HG02642 (cell line): Measurements from ENCODE around the gene UBR4.
"Not testable (repeated sequence)": the region's sequence is repeated elsewhere in the genome, so short reads cannot be mapped to it uniquely, and the experiment has no call there.

Source experiments
- ATAC-seq: cut with Tn5 transposase; IDR thresholded peaks from one replicate; pipeline ENCODE4 v1.9.1; 2021; ENCODE audit warnings: mild to moderate bottlenecking; ENCODE audit not compliant: unreplicated experiment, poor library complexity

The UBR4 gene

DNA sequence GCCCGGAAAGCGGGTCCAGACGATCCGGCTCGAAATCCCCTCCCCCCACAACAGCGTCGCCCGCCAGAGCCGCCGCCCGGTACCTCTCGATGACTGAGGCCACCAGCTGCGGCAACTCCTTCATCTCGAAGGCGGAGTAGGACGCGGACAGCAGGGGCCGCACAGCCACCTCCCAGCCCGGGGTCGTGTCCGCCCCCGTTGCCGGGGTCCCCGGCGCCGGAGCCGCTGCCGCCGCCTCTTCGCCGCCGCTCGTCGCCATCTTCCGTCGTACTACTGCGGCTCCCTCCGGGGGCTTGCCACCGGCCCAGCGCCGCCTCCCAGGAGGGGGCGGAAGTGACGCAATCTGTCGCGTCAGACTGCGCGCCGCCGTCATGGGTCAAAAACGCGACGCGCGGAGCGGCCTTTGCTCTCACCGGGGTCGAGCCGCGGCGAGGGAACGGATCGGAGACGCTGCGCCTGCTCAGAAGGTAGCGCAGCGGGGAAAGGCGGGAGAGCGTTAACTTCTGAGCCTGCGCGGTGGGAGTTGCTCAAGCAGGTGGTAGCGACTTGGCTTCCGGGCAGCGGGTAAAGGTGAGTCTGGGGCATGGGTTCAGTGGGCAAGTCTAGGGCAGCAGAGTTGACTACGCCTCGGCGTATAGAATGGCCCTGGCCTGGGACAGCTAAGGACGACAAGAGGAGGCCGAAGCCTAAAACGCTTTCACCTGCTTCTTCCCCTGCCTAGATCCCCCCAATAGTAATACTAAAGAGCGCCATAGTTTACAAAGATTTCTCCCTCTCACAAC, at the start of gene UBR4:
Gene UBR4, minus strand, starts transcription at position 277 of the 782 bp plus-strand sequence. Its CDS starts 18 bp downstream, at position 259.
- ATAC-seq = peak; percentile 90

GRCh38 chr1:19258353-19258752, 48.3 kb upstream of the UBR4 start:
- no peak for ATAC-seq

DNA sequence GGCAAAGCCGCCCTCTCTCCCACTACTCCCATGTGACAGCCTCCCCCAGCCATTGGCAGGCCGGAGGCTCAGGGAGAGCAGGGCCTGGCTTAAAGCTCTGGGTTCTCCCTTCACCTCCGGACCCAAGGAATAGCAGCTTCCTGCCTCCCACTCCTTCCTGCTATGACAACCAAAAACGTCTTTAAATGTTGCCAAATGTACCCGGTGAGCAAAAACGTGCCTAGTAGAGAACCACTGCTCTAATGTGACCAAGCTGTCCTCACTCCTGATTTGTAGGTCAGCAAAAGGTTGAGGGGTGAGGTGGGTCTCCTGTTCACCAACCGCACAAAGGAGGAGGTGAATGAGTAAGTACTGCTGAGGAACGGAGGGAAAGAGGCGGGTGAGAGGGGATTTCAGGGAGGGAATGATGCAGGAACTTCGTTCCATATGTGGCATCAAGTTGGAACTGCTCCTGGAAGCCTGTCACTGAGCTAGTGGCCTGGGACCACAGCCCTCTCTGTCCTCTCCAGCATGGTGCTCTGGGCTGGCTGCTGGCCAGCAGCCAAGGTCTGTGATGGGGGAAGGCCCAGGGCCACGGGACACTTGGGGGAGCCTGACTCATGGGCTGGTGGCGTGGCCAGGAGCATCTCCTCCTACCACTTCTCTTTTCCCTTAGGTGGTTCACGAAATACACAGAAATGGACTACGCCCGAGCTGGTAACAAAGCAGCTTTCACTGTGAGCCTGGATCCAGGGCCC, 47.3 kb upstream of the UBR4 start:
- no peak for ATAC-seq

- ATAC-seq = not testable (repeated sequence)
Measured at GRCh38 chr1:19256301-19256700, 46.2 kb upstream of the UBR4 start.

GRCh38 chr1:19255288-19255687, 45.2 kb upstream of the UBR4 start:
- no peak for ATAC-seq

DNA sequence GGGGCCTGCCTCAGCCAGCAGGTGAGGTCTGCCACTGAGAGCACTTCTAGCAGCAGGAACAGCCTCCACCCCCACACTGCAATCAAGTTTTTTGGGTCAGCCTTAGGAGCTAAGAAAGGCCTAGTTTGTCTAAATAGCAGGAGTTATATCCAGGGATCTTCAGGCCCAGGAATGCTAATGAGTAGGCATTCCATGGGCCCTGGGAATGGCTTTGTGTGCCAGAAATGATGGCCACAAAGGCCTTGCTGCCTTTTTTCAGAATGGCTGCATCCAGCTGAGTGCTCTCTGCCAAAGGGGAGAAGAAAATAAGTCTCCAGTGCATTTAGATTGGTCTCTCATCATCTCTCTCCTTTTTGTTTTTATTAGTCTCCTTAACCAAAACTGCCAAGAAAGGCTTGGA, 44.4 kb upstream of the UBR4 start:
- ATAC-seq = no peak

DNA sequence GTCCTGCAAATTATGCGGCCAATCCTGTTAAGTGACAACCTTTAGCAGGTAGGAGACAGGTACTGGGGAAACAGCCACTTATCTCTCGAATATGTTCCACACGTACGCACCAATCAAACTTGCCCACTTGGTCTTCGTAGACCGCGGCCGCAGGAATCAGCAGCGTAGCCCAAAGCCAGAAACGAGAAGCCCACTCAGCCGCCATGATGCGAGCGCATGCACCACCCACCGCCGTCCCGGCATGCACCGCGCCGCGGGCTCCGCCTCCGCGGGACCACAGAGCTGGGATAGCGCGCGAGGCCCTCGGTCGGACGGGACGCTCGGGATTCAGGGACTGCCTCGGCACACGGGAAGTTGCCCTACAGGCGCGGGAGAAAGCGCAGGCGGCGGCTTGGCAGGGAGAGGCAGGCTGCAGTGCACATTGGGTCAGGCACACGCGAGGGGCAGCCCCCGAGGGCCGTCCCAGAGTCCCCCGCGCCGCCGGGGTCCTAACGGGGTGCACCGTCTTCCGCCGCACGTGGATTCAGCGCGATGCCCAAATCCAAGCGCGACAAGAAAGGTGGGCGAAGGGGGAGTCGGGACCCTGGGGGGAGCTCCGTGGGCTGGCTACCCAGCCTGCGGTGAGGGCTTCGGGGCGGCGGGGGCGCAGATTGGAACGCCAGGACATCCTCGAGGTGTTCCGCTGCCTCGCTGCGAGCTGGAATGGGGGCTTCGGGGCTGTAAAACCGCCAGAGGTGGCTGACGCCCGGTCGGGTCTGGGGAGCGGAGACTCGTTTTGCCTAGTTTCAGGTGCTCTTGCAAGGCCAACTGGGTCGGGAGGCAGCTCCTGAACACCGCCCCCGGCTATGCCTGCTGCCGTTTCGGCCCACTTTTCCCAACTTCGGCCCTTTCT, 41.5 kb upstream of the UBR4 start, which contains the start of the genes EMC1 and MRTO4:
Gene EMC1, minus strand, starts transcription at position 220 of the 892 bp plus-strand sequence. Its CDS starts 15 bp downstream, at position 205.
Gene MRTO4, plus strand, starts transcription at position 501 of the 892 bp plus-strand sequence. Its CDS starts 31 bp downstream, at position 532.
- ATAC-seq = peak; percentile 90

- no peak for ATAC-seq
Measured at GRCh38 chr1:19250629-19251304, 40.7 kb upstream of the UBR4 start.

GRCh38 chr1:19240673-19241538, 30.8 kb upstream of the UBR4 start:
- no peak for ATAC-seq

GRCh38 chr1:19239876-19240275, 29.8 kb upstream of the UBR4 start:
- no peak for ATAC-seq

- ATAC-seq = no peak
Measured at GRCh38 chr1:19234224-19234623, 24.2 kb upstream of the UBR4 start.

DNA sequence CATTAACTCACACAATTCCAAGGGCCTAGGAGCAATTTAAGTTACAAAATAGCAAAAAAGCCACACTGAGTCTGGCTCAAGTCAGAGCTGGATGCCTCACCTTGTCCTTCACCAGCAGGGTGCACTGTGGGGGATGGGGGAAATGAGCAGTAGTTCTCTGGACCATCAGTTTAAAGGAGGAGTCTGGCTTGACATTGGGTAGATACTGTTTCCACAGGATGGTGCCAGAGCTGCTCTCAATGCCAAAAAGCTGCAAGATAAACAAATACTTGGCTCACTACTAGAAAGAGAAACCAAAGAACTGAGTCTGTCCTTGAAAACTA, 22.4 kb upstream of the UBR4 start:
- no peak for ATAC-seq

DNA sequence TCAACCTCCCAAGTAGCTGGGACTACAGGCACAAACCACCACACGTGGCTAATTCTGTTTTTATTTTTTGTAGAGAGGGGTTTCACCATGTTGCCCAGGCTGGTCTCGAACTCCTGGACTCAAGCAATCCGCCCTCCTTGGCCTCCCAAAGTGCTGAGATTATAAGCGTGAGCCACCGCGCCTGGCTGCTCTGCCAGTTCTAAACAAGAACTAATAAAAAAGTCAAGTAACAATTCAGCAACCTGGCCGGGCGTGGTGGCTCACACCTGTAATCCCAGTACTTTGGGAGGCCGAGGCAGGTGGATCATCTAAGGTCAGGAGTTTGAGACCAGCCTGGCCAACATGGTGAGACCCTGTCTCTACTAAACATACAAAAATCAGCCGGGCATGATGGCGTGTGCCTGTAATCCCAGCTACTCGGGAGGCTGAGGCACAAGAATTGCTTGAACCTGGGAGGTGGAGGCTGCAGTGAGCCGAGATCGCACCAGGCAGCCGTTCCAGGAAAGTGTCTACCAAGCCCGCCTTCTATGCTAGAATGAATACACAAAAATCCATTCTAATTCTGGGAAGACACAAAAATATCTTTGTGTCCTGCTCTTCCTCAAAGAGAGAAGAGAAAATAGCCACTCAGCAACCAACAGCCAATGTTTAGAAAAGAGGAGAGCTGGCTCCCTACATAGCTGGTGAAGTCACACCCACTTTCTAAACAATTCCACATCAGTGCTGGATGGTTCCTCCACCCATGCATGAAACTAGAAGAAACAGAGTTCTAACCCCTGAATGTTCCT, 21.9 kb upstream of the UBR4 start:
- ATAC-seq = not testable (repeated sequence)

DNA sequence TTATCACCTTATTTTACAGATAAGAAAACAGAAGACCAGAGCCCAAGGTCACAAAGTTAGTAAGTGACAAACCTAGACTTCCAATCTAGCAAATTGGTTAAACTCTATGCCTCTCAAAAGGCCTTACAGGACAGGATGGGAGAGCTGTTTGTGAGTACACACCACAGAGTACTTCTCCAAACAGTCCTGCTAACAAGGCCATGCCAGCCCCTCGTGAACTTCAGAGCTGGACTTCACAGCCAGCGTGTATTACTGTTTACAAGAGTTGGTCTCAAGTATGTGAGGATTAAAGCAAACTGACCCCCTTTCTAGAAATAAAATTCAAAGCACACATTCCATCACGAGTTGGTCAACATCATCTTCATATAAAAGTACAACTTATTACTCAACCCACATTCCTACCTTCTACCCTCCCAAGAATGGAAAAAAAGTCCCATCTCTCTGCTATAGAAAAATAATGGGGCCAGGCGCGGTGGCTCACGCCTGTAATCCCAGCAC, 19.8 kb upstream of the UBR4 start:
- no peak for ATAC-seq

- no peak for ATAC-seq
Measured at GRCh38 chr1:19229229-19229628, 19.2 kb upstream of the UBR4 start.

DNA sequence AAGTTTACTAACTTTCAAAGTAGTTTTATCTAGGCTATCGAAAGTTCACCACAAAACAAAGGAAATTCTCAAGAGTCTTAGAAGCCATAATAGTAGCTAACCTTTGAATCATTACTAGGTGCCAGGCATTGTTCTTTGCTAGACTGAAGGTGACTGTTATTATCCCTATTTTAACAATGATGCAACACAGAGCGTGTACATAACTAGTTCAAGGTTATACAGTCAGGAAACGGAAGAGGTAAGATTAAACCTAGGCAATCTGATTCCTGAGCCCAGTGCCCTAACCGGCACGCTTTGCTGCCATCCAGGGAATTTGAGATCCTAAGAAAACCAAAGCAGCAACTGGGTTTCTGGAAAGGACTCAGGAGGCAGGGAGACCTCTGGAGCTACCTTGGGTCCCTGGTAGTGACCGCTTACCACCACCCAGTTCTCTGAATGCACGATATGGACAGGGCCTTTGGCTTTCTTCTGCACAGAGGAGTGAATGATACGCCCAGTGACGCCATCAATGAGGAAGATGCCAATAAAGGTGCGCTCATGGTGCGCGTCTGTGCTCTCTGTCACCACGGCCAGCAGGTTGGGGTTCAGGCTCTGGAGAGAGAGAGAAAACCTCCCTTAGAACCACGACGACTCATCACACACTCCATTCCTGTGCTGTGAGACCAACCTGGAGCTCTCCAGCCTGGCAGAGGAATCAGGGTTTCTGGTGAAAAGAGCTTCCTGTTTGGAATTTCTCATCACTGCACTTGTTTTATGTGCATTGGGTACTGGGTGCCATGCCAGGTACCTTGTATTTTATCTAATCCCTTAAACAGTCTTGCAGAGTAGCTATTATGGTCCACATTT, 13.1 kb upstream of the UBR4 start:
- ATAC-seq = no peak

- no peak for ATAC-seq
Measured at GRCh38 chr1:19222573-19222972, 12.5 kb upstream of the UBR4 start.
